ENCODE data around the gene GARIN5B. TPM values are rescaled to one million over a fixed set of nuclear protein-coding genes. Genes with fewer than 3 reads are reported as not detected.
"Not testable (repeated sequence)": the region's sequence is repeated elsewhere in the genome, so short reads cannot be mapped to it uniquely, and the experiment has no call there.

Gene GARIN5B
- total and polyA plus RNA-seq, 2 experiments from 2014 or later, result not detected

- H3F3A ChIP-seq (ENCODE audit: insufficient read depth), result peaks cover 5% of the 10 kb centered on the region; the same call in 1 of the 2 replicates
- peak overlapping the region; percentile 98 for H3K9ac ChIP-seq
- no peaks in the 10 kb centered on the region for H3K9me3 ChIP-seq (ENCODE audit: low read depth)
- H3K4me2 ChIP-seq (ENCODE audit: unreplicated experiment), result peak overlapping the region; percentile 79
- H3K27ac ChIP-seq, result peak overlapping the region; percentile 97
- H3K4me3 ChIP-seq, result peak overlapping the region; percentile 92
- in situ Hi-C loops (cut with MboI), result no loop called here
- no peak for TF ChIP-seq EZH2phosphoT487 (IDR thresholded peaks at IDR 0.05; ENCODE audit: insufficient read depth, low read depth)
- TF ChIP-seq EZH2 (IDR thresholded peaks at IDR 0.05; ENCODE audit: insufficient read depth, poor library complexity, severe bottlenecking), result no peak
- peak overlapping the region; percentile 90 for H2AFZ ChIP-seq
- H3K4me1 ChIP-seq (ENCODE audit: insufficient read depth), result peaks cover 14% of the 10 kb centered on the region; the same call in 1 of the 2 replicates
- peak; percentile 100 for DNase-seq
- H3K27me3 ChIP-seq (replicated peaks; ENCODE audit: insufficient read depth), result no peaks in the 10 kb centered on the region
- no peaks in the 10 kb centered on the region for H4K20me1 ChIP-seq (ENCODE audit: insufficient read depth)
- H3K36me3 ChIP-seq (ENCODE audit: low read depth), result peaks cover 8% of the 10 kb centered on the region; the same call in 1 of the 2 replicates
- peaks cover 46% of the 10 kb centered on the region for H3K79me2 ChIP-seq (ENCODE audit: insufficient read depth)
- 1% methylated on average over 40 to 72 of the region's 72 CpGs for WGBS, 2 experiments (ENCODE audit: low coverage in 1 of 2, low lambda C conversion rate in 2 of 2, missing lambda C conversion rate in 2 of 2)
- no peaks in the 10 kb centered on the region for H3K9me2 ChIP-seq (ENCODE audit: insufficient read depth)
These were observed 44.9 kb upstream of the GARIN5B start for GRCh38 chr19:55407800-55408532.

GRCh38 chr19:55407550-55407799 lies 44.4 kb upstream of the GARIN5B start, which contains the start of gene UBE2S:
UBE2S (minus strand) TSS chr19:55407788; CDS start chr19:55407589, 199 bp downstream.
- H3K4me2 ChIP-seq (ENCODE audit: unreplicated experiment), result peak within 1 kb of the TSS; percentile 79
- peak within 1 kb of the TSS; percentile 92 for H3K4me3 ChIP-seq
- H3K9me3 ChIP-seq (ENCODE audit: low read depth); H4K20me1 ChIP-seq (ENCODE audit: insufficient read depth); H3K9me2 ChIP-seq (ENCODE audit: insufficient read depth); DNase-seq; H3K36me3 ChIP-seq (ENCODE audit: low read depth); in situ Hi-C loops (cut with MboI); H3F3A ChIP-seq (ENCODE audit: insufficient read depth); H3K27me3 ChIP-seq (replicated peaks; ENCODE audit: insufficient read depth): not testable (repeated sequence)
- H3K9ac ChIP-seq, result peak within 1 kb of the TSS; percentile 98
- H2AFZ ChIP-seq, result peak within 1 kb of the TSS; percentile 90
- H3K79me2 ChIP-seq (ENCODE audit: insufficient read depth), result peaks cover 51% of the 10 kb centered on the region
- H3K4me1 ChIP-seq (ENCODE audit: insufficient read depth), result peaks cover 14% of the 10 kb centered on the region; the same call in 1 of the 2 replicates
- WGBS, 2 experiments (ENCODE audit: low coverage in 1 of 2, low lambda C conversion rate in 2 of 2, missing lambda C conversion rate in 2 of 2), result 1 to 3% methylated on average over 16 to 18 of the region's 36 CpGs
- H3K27ac ChIP-seq, result peak within 1 kb of the TSS; percentile 97

- 8 to 12% methylated on average over 29 to 31 of the region's 35 CpGs for WGBS, 2 experiments (ENCODE audit: low coverage in 1 of 2, low lambda C conversion rate in 2 of 2, missing lambda C conversion rate in 2 of 2)
- Histone ChIP-seq H2AFZ (0 out of 2 replicates have a peak overlapping the region, but pooled peaks have one; percentile 5), H4K20me1 (ENCODE audit: insufficient read depth) (no peaks in the 10 kb centered on the region; the same call in 1 of the 2 replicates), H3K4me2 (ENCODE audit: unreplicated experiment) (peak overlapping the region; percentile 63), H3K27me3 (replicated peaks; ENCODE audit: insufficient read depth) (no peaks in the 10 kb centered on the region), H3K4me3 (peak overlapping the region; percentile 92), H3K27ac (peak overlapping the region; percentile 97), H3K36me3 (ENCODE audit: low read depth) (peaks cover 8% of the 10 kb centered on the region; the same call in 1 of the 2 replicates), H3K9me3 (ENCODE audit: low read depth) (no peaks in the 10 kb centered on the region), H3K9me2 (ENCODE audit: insufficient read depth) (no peaks in the 10 kb centered on the region), H3F3A (ENCODE audit: insufficient read depth) (peaks cover 15% of the 10 kb centered on the region; the same call in 1 of the 2 replicates), H3K4me1 (ENCODE audit: insufficient read depth) (peaks cover 14% of the 10 kb centered on the region; the same call in 1 of the 2 replicates), H3K9ac (peak overlapping the region; percentile 98), H3K79me2 (ENCODE audit: insufficient read depth) (peaks cover 54% of the 10 kb centered on the region)
- no peak for TF ChIP-seq EZH2phosphoT487 (IDR thresholded peaks at IDR 0.05; ENCODE audit: insufficient read depth, low read depth)
- no peak for TF ChIP-seq EZH2 (IDR thresholded peaks at IDR 0.05; ENCODE audit: insufficient read depth, poor library complexity, severe bottlenecking)
- in situ Hi-C loops (cut with MboI), result no loop called here
- DNase-seq, result peak; percentile 81
These were observed 43.9 kb upstream of the GARIN5B start for GRCh38 chr19:55406826-55407549.

GRCh38 chr19:55406091-55406825 lies 43.2 kb upstream of the GARIN5B start:
- DNase-seq, result peak; percentile 47
- H3K4me1 ChIP-seq (ENCODE audit: insufficient read depth), result peaks cover 14% of the 10 kb centered on the region; the same call in 1 of the 2 replicates
- no peak for TF ChIP-seq EZH2phosphoT487 (IDR thresholded peaks at IDR 0.05; ENCODE audit: insufficient read depth, low read depth)
- no peak for TF ChIP-seq EZH2 (IDR thresholded peaks at IDR 0.05; ENCODE audit: insufficient read depth, poor library complexity, severe bottlenecking)
- peaks cover 8% of the 10 kb centered on the region; the same call in 1 of the 2 replicates for H3K36me3 ChIP-seq (ENCODE audit: low read depth)
- H3K27me3 ChIP-seq (replicated peaks; ENCODE audit: insufficient read depth), result no peaks in the 10 kb centered on the region
- H3K9me2 ChIP-seq (ENCODE audit: insufficient read depth), result no peaks in the 10 kb centered on the region
- peak overlapping the region; percentile 63 for H3K4me2 ChIP-seq (ENCODE audit: unreplicated experiment)
- peak overlapping the region; percentile 92 for H3K4me3 ChIP-seq
- in situ Hi-C loops (cut with MboI), result no loop called here
- H3K27ac ChIP-seq, result peak overlapping the region; percentile 97
- peaks cover 18% of the 10 kb centered on the region; the same call in 1 of the 2 replicates for H3F3A ChIP-seq (ENCODE audit: insufficient read depth)
- no peaks in the 10 kb centered on the region; the same call in 1 of the 2 replicates for H4K20me1 ChIP-seq (ENCODE audit: insufficient read depth)
- H3K9ac ChIP-seq, result peak overlapping the region; percentile 98
- H3K79me2 ChIP-seq (ENCODE audit: insufficient read depth), result peaks cover 56% of the 10 kb centered on the region
- H2AFZ ChIP-seq, result no peak overlapping the region
- 71 to 72% methylated on average over 13 to 14 of the region's 14 CpGs for WGBS, 2 experiments (ENCODE audit: low coverage in 1 of 2, low lambda C conversion rate in 2 of 2, missing lambda C conversion rate in 2 of 2)
- H3K9me3 ChIP-seq (ENCODE audit: low read depth), result no peaks in the 10 kb centered on the region
